ENCODE measurements around the gene FBN2.

DNA sequence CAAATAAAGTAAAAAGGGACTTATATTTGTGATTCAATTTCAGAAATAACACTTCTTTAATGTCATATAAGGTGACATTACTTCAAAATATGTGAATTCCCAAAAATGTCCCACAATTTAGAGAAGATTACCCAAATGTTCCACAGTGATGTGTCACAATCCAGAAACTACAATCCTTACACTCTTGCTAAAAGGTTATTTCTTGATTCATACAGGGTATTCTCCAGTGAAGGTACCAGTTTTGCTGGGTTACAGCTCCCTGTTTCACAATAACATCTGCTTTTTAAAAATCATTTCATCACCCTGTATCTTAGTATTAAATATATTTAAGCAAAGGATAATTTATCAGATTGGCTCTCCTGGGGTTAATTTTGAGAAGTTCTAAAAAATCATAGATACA, 11.0 kb downstream of the FBN2 start:
- TF ChIP-seq, protein P1, sequence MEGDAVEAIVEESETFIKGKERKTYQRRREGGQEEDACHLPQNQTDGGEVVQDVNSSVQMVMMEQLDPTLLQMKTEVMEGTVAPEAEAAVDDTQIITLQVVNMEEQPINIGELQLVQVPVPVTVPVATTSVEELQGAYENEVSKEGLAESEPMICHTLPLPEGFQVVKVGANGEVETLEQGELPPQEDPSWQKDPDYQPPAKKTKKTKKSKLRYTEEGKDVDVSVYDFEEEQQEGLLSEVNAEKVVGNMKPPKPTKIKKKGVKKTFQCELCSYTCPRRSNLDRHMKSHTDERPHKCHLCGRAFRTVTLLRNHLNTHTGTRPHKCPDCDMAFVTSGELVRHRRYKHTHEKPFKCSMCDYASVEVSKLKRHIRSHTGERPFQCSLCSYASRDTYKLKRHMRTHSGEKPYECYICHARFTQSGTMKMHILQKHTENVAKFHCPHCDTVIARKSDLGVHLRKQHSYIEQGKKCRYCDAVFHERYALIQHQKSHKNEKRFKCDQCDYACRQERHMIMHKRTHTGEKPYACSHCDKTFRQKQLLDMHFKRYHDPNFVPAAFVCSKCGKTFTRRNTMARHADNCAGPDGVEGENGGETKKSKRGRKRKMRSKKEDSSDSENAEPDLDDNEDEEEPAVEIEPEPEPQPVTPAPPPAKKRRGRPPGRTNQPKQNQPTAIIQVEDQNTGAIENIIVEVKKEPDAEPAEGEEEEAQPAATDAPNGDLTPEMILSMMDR (conservative IDR thresholded peaks at IDR 0.05; ENCODE audit: low read length), result no peak
- TF ChIP-seq EZH2phosphoT487 (IDR thresholded peaks at IDR 0.05; ENCODE audit: borderline replicate concordance), result no peak

All from Loucy (cell line).